ENCODE measurements around the gene FAM9C. TPM values are rescaled to one million over a fixed set of nuclear protein-coding genes. Genes with fewer than 3 reads are reported as not detected.

The FAM9C gene
- total RNA-seq, 1 experiment from 2014 or later: not detected

- ChIA-PET RAD21 (ENCODE audit: low non-redundant PET in 1 of 2, low total read pairs in 2 of 2, uncharacterized antibody in 2 of 2, unreplicated experiment in 2 of 2) (no interaction called here), CTCF (no interaction called here), POLR2A (no interaction called here)
- H3K4me3 ChIP-seq (replicated peaks in 1 of 2; ENCODE audit: low read depth in 1 of 2, low read length in 2 of 2): no peak overlapping the region
- no TSS peak for BruUV-seq (replicated peaks)
- no peaks in the 10 kb centered on the region for H3K79me2 ChIP-seq (ENCODE audit: insufficient read depth, low read length)
- H3K9me3 ChIP-seq (ENCODE audit: control insufficient read depth in 1 of 2, insufficient read depth in 1 of 2, low read depth in 1 of 2, low read length in 2 of 2): no peaks in the 10 kb centered on the region
- no peak overlapping the region for H3K4me2 ChIP-seq (ENCODE audit: low read length)
- H3K9ac ChIP-seq (ENCODE audit: low read length): no peak overlapping the region
- H4K20me1 ChIP-seq (ENCODE audit: insufficient read depth): no peaks in the 10 kb centered on the region
- no peaks in the 10 kb centered on the region for H3K36me3 ChIP-seq (ENCODE audit: control insufficient read depth in 1 of 2, insufficient read depth in 2 of 2, low read length in 2 of 2)
- H3K27ac ChIP-seq (ENCODE audit: low read depth, low read length): no peak overlapping the region
- no peak for DNase-seq (ENCODE audit: low read depth, low spot score)
- H3K27me3 ChIP-seq (ENCODE audit: insufficient read depth, low read length): no peaks in the 10 kb centered on the region
- no peak for ATAC-seq
- no peaks in the 10 kb centered on the region for H3K4me1 ChIP-seq (ENCODE audit: control insufficient read depth in 1 of 2, insufficient read depth in 2 of 2, low read length in 2 of 2)
- no peaks in the 10 kb centered on the region for H3K9me2 ChIP-seq (ENCODE audit: insufficient read depth)
- intact Hi-C loops (cut with micrococcal nuclease): no loop called here
- H2AFZ ChIP-seq (ENCODE audit: low read depth, low read length, poor library complexity, severe bottlenecking): no peak overlapping the region
- no peak for TF ChIP-seq JUND (IDR thresholded peaks at IDR 0.05)
- TF ChIP-seq CEBPB (IDR thresholded peaks at IDR 0.05; ENCODE audit: low read depth): no peak
- TF ChIP-seq ATF3 (IDR thresholded peaks at IDR 0.05): no peak
- no peak for TF ChIP-seq SIN3A (IDR thresholded peaks at IDR 0.05; ENCODE audit: low read depth)
Measured at GRCh38 chrX:13000301-13000811, 44.1 kb downstream of the FAM9C start.

DNA sequence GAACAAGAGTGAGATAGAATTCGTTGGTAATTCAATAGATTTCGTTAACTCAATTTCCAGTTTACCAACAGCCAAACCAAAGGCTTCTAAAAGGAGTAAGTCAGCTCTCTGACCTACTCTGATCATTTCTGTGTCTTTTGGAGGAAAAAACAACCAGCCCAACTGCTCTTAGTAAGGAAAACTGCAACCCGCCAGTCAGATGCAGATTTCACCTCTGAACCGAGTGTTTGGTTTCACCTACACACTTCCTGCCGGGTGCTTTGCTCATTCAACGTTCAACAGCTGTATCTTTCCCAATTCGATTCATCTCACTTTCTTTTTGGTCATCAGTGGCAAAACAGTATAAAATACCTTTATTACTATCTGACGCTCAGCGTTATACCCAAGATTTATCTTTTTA lies 45.0 kb downstream of the FAM9C start:
- Histone ChIP-seq H3K4me3 (replicated peaks in 1 of 2; ENCODE audit: low read depth in 1 of 2, low read length in 2 of 2) (no peak overlapping the region), H3K79me2 (ENCODE audit: insufficient read depth, low read length) (no peaks in the 10 kb centered on the region), H3K36me3 (ENCODE audit: control insufficient read depth in 1 of 2, insufficient read depth in 2 of 2, low read length in 2 of 2) (no peaks in the 10 kb centered on the region), H4K20me1 (ENCODE audit: insufficient read depth) (no peaks in the 10 kb centered on the region), H3K4me1 (ENCODE audit: control insufficient read depth in 1 of 2, insufficient read depth in 2 of 2, low read length in 2 of 2) (no peaks in the 10 kb centered on the region), H3K27ac (ENCODE audit: low read depth, low read length) (no peak overlapping the region), H3K9me2 (ENCODE audit: insufficient read depth) (no peaks in the 10 kb centered on the region), H3K9me3 (ENCODE audit: control insufficient read depth in 1 of 2, insufficient read depth in 1 of 2, low read depth in 1 of 2, low read length in 2 of 2) (no peaks in the 10 kb centered on the region), H2AFZ (ENCODE audit: low read depth, low read length, poor library complexity, severe bottlenecking) (no peak overlapping the region), H3K9ac (ENCODE audit: low read length) (no peak overlapping the region), H3K4me2 (ENCODE audit: low read length) (no peak overlapping the region), H3K27me3 (ENCODE audit: insufficient read depth, low read length) (no peaks in the 10 kb centered on the region)
- DNase-seq (ENCODE audit: low read depth, low spot score) (no peak), ATAC-seq (no peak)
- POLR2A ChIA-PET: no interaction called here
- CTCF ChIA-PET: no interaction called here
- RAD21 ChIA-PET (ENCODE audit: low non-redundant PET in 1 of 2, low total read pairs in 2 of 2, uncharacterized antibody in 2 of 2, unreplicated experiment in 2 of 2): no interaction called here
- BruUV-seq (replicated peaks): no TSS peak
- intact Hi-C loops (cut with micrococcal nuclease): no loop called here
- TF ChIP-seq CEBPB (IDR thresholded peaks at IDR 0.05; ENCODE audit: low read depth) (no peak), ELF1 (IDR thresholded peaks at IDR 0.05; ENCODE audit: borderline replicate concordance, low read depth) (no peak), EGR1 (IDR thresholded peaks at IDR 0.05; ENCODE audit: low read depth) (no peak), ATF3 (IDR thresholded peaks at IDR 0.05) (no peak)
